ENCODE results near the gene RIMS1.

DNA sequence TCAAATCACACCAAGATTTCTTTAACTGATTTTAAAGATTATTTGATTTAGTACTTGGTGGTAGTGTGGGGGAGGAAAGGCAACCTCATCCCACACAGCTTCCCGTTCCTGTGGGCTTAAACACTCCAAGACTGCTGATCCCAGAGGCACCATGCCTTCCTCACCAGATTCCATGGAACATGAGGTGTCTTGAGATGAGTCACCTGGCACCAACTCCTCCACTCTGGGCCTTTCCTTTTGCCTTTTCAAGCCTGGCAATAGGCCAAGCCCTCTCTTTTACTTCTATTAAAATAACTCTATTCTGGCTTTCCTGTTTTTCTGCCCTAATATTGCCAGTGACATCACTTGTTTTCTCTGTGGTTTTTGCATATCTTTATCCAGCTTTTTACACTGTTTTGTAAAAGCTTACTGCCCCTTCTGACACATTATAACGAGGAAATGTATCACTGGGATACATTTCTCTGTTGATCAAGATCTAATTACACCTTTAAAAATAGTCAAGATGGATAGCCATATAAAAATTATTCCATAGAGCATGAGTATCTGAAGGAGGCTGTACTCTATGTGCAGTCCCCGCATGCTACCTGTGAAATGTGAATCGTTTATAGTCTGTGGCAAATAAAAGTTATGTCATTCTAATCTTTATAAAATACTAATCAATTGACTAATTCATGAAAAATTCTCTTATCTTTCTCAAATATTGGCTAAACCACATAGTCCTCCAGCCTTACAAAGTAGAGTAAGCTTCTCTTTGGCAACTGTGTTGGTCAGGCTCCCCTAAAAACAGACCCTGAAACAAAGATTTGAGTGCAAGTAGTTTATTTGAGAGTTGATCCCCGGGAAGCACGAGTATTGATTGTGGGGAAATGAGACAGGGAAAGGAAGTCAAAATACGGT, 477.7 kb downstream of the RIMS1 start:
- no peak for TF ChIP-seq FOXK2 (conservative IDR thresholded peaks at IDR 0.05 in 1 of 2, IDR thresholded peaks at IDR 0.05 in 1 of 2; ENCODE audit: low read depth in 2 of 2)
- TF ChIP-seq, protein P1, sequence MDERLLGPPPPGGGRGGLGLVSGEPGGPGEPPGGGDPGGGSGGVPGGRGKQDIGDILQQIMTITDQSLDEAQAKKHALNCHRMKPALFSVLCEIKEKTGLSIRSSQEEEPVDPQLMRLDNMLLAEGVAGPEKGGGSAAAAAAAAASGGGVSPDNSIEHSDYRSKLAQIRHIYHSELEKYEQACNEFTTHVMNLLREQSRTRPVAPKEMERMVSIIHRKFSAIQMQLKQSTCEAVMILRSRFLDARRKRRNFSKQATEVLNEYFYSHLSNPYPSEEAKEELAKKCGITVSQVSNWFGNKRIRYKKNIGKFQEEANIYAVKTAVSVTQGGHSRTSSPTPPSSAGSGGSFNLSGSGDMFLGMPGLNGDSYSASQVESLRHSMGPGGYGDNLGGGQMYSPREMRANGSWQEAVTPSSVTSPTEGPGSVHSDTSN (CRISPR knock-in tag; IDR thresholded peaks at IDR 0.05; ENCODE audit: low read depth): no peak
- TF ChIP-seq, protein P1 (tag; conservative IDR thresholded peaks at IDR 0.05; ENCODE audit: low read depth): no peak
- no peak for TF ChIP-seq NFXL1 (CRISPR knock-in tag; IDR thresholded peaks at IDR 0.05)
- no peak for TF ChIP-seq POLR2AphosphoS5 (IDR thresholded peaks at IDR 0.05; ENCODE audit: control insufficient read depth, insufficient read depth, low read depth, low read length)
- TF ChIP-seq, protein P2, sequence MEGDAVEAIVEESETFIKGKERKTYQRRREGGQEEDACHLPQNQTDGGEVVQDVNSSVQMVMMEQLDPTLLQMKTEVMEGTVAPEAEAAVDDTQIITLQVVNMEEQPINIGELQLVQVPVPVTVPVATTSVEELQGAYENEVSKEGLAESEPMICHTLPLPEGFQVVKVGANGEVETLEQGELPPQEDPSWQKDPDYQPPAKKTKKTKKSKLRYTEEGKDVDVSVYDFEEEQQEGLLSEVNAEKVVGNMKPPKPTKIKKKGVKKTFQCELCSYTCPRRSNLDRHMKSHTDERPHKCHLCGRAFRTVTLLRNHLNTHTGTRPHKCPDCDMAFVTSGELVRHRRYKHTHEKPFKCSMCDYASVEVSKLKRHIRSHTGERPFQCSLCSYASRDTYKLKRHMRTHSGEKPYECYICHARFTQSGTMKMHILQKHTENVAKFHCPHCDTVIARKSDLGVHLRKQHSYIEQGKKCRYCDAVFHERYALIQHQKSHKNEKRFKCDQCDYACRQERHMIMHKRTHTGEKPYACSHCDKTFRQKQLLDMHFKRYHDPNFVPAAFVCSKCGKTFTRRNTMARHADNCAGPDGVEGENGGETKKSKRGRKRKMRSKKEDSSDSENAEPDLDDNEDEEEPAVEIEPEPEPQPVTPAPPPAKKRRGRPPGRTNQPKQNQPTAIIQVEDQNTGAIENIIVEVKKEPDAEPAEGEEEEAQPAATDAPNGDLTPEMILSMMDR (IDR thresholded peaks at IDR 0.05 in 2 of 3, conservative IDR thresholded peaks at IDR 0.05 in 1 of 3; ENCODE audit: insufficient read depth in 2 of 3, low read depth in 1 of 3, low read length in 3 of 3): no peak
- TF ChIP-seq CEBPG (CRISPR knock-in tag; IDR thresholded peaks at IDR 0.05): no peak
- no peak for TF ChIP-seq CEBPG (tag; conservative IDR thresholded peaks at IDR 0.05 in 1 of 2, IDR thresholded peaks at IDR 0.05 in 1 of 2)
- no peak for TF ChIP-seq CAMTA2 (CRISPR knock-in tag; conservative IDR thresholded peaks at IDR 0.05)
- no peak for TF ChIP-seq DIDO1 (tag; IDR thresholded peaks at IDR 0.05; ENCODE audit: low read depth)
- no peak for TF ChIP-seq C11orf30 (IDR thresholded peaks at IDR 0.05; ENCODE audit: low read depth)
- TF ChIP-seq TCF7L2 (IDR thresholded peaks at IDR 0.05; ENCODE audit: low read depth, low read length): no peak
